Adrenal gland (tissue), 12 donors: ENCODE data around the gene REEP1. TPM values are rescaled to one million over a fixed set of nuclear protein-coding genes. Genes with fewer than 3 reads are reported as not detected.

Experiments
- DNase-seq, 7 donors: peaks; one replicate each; pipeline ENCODE4 v3.0.0-alpha.2; 2019 to 2020
- H3K27ac ChIP-seq, 5 donors: fragments of 200-600 bp; sonication (generic) in 4 of 5; 1 replicate in 3 of 5; 2 replicates in 2 of 5; pipeline versions ENCODE4 v1.5.1 to v1.8.0; 2016 to 2020; ENCODE audit warnings: mild to moderate bottlenecking in 1 of 5
- H3K27me3 ChIP-seq: fragments of 200-600 bp; 2 replicates; pipeline ENCODE4 v1.8.0; 2021
- H3K36me3 ChIP-seq, 2 donors: fragments of 200-600 bp; replicated peaks in 1 of 2; 1 replicate in 1 of 2; 2 replicates in 1 of 2; pipeline versions ENCODE4 v1.5.1 to v1.8.0; 2018 to 2022
- H3K4me1 ChIP-seq, 2 donors: fragments of 200-600 bp; replicated peaks in 1 of 2; 1 replicate in 1 of 2; 2 replicates in 1 of 2; pipeline versions ENCODE4 v1.5.1 to v1.8.0; 2018 to 2021
- H3K4me3 ChIP-seq, 4 donors: fragments of 200-600 bp; sonication (generic) in 3 of 4; one replicate each; pipeline ENCODE4 v1.5.1; 2016 to 2018
- H3K9me3 ChIP-seq, 3 donors: fragments of 200-600 bp; sonication (generic) in 1 of 3; replicated peaks in 1 of 3; 1 replicate in 2 of 3; 2 replicates in 1 of 3; pipeline versions ENCODE4 v1.5.1 to v1.8.0; 2016 to 2021
- POLR2A ChIP-seq, 2 donors: fragments of 450-650 bp; IDR thresholded peaks; one replicate each; pipeline ENCODE4 v1.6.1; 2017; ENCODE audit warnings: antibody characterized with exemption in 2 of 2, mild to moderate bottlenecking in 2 of 2, moderate library complexity in 1 of 2
- WGBS, 4 donors: extraction: QIAGEN DNeasy Blood & Tissue Kit in 2 of 4; methylation state at CpG; one replicate each; pipeline versions ENCODE4 v1.1.5 to v1.1.7; 2013 to 2017; 5-methylcytosine and 5-hydroxymethylcytosine counted together
- intact Hi-C, 2 donors: fragments of 100-400 bp; cut with DNase I; formaldehyde crosslinking; loops; one replicate each; pipeline versions ENCODE4 v1.14.1 to v1.15.0; 2022 to 2023
- polyA plus RNA-seq, 3 donors: library from polyadenylated mRNA; stranded (reverse); fragments of 200-250 nt in 2 of 3; fragments of 350-450 nt in 1 of 3; fragmentation: Illumina TruSeq in 1 of 3; extraction: RNeasy Lipid Tissue Mini Kit (QIAGEN cat#74804) in 1 of 3; gene quantifications; one replicate each; pipeline ENCODE4 v1.2.3, GENCODE V29; 2013 to 2014
- total RNA-seq, 9 donors: library from RNA; depleted of rRNA in 4 of 9; stranded (reverse); fragments of >200 nt in 4 of 9; fragments of 120-200 nt in 1 of 9; fragmentation: NEBNext Ultra II Directional in 1 of 9; extraction: Animal tissue kit (Norgen Biotek cat#: 25700) in 1 of 9; gene quantifications; one replicate each; pipeline versions ENCODE4 v1.1.0 to v1.2.4, GENCODE V29; 2013 to 2023
- TF ChIP-seq, protein P1 (sequence below), 6 experiments: fragments of 450-650 bp in 4 of 6; fragments of 200-600 bp in 2 of 6; sonication (generic) in 1 of 6; IDR thresholded peaks; 1 replicate in 5 of 6; 2 replicates in 1 of 6; pipeline versions ENCODE4 v1.5.1 to v1.8.0; 2016 to 2021; ENCODE audit warnings: antibody characterized with exemption in 6 of 6, mild to moderate bottlenecking in 2 of 6, moderate library complexity in 1 of 6
- donor health status: healthy with polysubstance abuse.
- donor health status: Bipolar disorder and iron deficiency.
- donor health status: DM: yes; HTN: yes; CAD: no.
- donor health status: DM: no; HTN: no; CAD: no.
- donor health status: DM: no; HTN: no; CAD: no.
- donor health status: DM: yes; HTN: yes; CAD: no.

Gene REEP1
- total and polyA plus RNA-seq, 12 donors: 0.36 to 9.3 (median 3.1) TPM

DNA sequence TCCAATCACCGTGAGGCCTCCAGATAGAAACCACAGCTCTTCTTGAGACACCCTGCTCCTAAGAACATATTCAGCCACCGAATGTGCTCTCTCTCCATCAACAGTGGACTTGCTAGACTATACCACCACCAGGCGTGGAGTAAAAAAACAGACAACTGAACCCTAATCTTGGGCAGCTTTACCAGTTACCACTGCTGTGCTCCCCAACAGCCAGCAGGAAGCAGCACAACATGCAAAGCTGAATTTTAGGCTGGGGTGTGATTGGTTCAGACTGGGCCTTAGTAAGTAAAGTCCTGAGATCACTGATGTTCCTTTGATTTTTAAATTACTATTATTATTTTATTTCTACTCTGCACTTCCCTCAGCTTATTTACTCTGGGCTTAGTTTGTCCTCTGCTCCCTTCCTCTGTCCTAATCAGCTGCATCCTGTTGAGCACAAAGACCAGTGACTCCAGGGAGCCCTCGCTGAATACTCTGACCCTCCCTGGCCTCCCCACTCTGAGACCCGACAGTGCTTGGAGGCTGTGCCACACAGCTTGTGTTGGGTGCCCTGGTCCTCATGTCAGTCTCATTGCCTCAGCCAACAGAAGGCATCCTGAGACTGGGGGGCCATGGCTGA, 116.3 kb downstream of the REEP1 start:
- Histone ChIP-seq H3K27ac (peak overlapping the region in 1 of 5 donors; percentile 18), H3K36me3 (no peaks in the 10 kb centered on the region), H3K9me3 (no peaks in the 10 kb centered on the region), H3K4me3 (no peak overlapping the region), H3K27me3 (no peaks in the 10 kb centered on the region), H3K4me1 (peaks cover 9 to 19% of the 10 kb centered on the region in 2 donors)
- TF ChIP-seq, protein P1, sequence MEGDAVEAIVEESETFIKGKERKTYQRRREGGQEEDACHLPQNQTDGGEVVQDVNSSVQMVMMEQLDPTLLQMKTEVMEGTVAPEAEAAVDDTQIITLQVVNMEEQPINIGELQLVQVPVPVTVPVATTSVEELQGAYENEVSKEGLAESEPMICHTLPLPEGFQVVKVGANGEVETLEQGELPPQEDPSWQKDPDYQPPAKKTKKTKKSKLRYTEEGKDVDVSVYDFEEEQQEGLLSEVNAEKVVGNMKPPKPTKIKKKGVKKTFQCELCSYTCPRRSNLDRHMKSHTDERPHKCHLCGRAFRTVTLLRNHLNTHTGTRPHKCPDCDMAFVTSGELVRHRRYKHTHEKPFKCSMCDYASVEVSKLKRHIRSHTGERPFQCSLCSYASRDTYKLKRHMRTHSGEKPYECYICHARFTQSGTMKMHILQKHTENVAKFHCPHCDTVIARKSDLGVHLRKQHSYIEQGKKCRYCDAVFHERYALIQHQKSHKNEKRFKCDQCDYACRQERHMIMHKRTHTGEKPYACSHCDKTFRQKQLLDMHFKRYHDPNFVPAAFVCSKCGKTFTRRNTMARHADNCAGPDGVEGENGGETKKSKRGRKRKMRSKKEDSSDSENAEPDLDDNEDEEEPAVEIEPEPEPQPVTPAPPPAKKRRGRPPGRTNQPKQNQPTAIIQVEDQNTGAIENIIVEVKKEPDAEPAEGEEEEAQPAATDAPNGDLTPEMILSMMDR (IDR thresholded peaks at IDR 0.05): peak; percentile 65 to 95 (median 90)
- no peak for TF ChIP-seq POLR2A (IDR thresholded peaks at IDR 0.05)
- DNase-seq: peak; percentile 42 to 83 (median 56)
- intact Hi-C loops: loop anchor here in 1 of 2 donors (5.0 kb wide), 1 partner anchor 146 kb away; no protein-coding TSS in a partner anchor
- 35 to 63% (median 44%) methylated on average over 5 of the region's 5 CpGs for WGBS, 4 donors

GRCh38 chr2:86219896-86220295, 117.5 kb downstream of the REEP1 start:
- TF ChIP-seq, protein P1 (IDR thresholded peaks at IDR 0.05): no peak
- no peak for TF ChIP-seq POLR2A (IDR thresholded peaks at IDR 0.05)
- Histone ChIP-seq H3K27ac (no peak overlapping the region), H3K4me3 (no peak overlapping the region), H3K4me1 (peaks cover 9 to 19% of the 10 kb centered on the region in 2 donors), H3K9me3 (no peaks in the 10 kb centered on the region), H3K36me3 (no peaks in the 10 kb centered on the region), H3K27me3 (no peaks in the 10 kb centered on the region)
- intact Hi-C loops: loop anchor here in 1 of 2 donors (5.0 kb wide), 1 partner anchor 147 kb away; no protein-coding TSS in a partner anchor
- no peak for DNase-seq
- WGBS, 4 donors: 49 to 81% (median 70%) methylated on average over 4 to 5 of the region's 5 CpGs

DNA sequence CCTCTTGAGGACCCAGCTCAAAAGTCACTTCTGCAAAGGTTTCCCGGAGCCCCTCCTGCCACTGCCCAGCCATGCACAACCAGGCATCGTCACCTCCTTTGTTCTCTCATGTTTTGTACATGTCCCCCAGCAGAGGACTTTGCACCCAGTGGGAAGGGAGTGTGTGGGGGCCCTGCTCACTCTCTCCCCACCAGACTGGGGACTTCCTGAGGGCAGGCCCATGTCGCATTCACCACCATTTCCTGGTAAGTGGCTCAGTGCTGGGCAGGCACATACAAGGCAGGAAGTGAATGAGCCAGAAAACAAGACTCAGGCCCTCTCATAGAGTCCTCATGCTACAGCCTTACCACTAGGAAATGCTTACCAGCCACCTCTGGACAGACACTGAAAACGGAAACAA, 119.3 kb downstream of the REEP1 start:
- H3K4me3 ChIP-seq: no peak overlapping the region
- H3K9me3 ChIP-seq: no peaks in the 10 kb centered on the region
- no peaks in the 10 kb centered on the region for H3K27me3 ChIP-seq
- DNase-seq: no peak
- WGBS, 4 donors: 81 to 93% (median 87%) methylated on average over 3 to 4 of the region's 4 CpGs
- no peak overlapping the region for H3K27ac ChIP-seq
- H3K4me1 ChIP-seq: peaks cover 4 to 7% of the 10 kb centered on the region in 2 donors
- no peak for TF ChIP-seq POLR2A (IDR thresholded peaks at IDR 0.05)
- TF ChIP-seq, protein P1 (IDR thresholded peaks at IDR 0.05): no peak
- no peaks in the 10 kb centered on the region for H3K36me3 ChIP-seq
- intact Hi-C loops: no loop called here

DNA sequence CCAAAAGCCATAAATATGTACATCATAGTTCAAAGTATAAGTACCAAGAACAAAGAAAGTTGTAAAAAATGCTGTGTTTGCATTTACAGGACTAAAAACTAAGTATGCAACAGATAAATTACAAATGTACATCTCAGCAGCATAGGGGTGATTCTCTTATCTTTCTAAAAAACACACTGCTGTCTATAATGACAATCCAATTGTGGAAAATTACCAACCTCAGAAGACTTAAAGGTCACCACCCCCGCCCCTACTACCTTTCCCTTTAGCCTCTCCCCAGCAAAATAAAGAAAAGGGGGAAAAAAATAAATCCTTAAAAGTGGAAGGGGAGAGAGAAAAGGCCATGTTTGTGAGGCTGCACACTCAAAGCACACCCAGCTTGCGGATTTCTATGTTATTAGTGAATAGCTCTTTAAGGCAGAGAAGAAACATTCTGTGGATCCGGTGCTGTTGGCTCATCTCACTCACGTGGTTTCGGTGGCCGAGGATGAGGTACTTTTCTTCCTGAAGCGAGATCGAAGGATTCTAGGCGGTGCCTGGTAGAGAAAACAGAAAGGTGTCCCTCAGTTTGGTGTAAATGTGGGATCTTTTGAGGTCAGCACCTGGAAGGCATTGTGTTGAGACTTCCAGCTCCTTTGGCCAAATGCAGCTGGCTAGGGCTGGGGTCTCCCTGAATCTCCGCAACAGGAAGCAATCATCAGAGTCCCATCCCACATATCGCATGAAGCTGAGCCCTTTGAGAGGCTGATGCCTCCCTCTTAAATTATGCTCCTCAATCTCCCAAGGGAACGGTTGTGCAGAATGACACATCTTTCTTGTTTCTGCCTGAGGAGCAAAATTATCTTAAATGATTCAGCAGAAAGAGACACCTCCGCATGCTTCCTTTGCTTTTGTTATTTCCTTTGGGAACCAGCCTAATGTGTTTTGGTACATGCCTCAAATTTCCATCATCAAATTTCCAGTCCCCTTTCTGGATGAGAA, 120.6 kb downstream of the REEP1 start:
- no peak overlapping the region for H3K27ac ChIP-seq
- no peaks in the 10 kb centered on the region for H3K27me3 ChIP-seq
- peaks cover 0 to 11% of the 10 kb centered on the region in 2 donors for H3K36me3 ChIP-seq
- TF ChIP-seq, protein P1 (IDR thresholded peaks at IDR 0.05): no peak
- no peak for TF ChIP-seq POLR2A (IDR thresholded peaks at IDR 0.05)
- intact Hi-C loops: no loop called here
- no peaks in the 10 kb centered on the region for H3K4me1 ChIP-seq
- peak overlapping the region in 1 of 4 donors; percentile 18 for H3K4me3 ChIP-seq
- DNase-seq: no peak
- H3K9me3 ChIP-seq: no peaks in the 10 kb centered on the region
- 63 to 67% (median 64%) methylated on average over 13 of the region's 13 CpGs for WGBS, 4 donors
